ENCODE measurements around the gene DNAI1. TPM values are rescaled to one million over a fixed set of nuclear protein-coding genes. Genes with fewer than 3 reads are reported as not detected.
A peak's percentile ranks its signal among the peaks of the same experiment; 100 is the strongest.

DNAI1 gene
- total RNA-seq, 1 donor from 2014 or later, result not detected

DNA sequence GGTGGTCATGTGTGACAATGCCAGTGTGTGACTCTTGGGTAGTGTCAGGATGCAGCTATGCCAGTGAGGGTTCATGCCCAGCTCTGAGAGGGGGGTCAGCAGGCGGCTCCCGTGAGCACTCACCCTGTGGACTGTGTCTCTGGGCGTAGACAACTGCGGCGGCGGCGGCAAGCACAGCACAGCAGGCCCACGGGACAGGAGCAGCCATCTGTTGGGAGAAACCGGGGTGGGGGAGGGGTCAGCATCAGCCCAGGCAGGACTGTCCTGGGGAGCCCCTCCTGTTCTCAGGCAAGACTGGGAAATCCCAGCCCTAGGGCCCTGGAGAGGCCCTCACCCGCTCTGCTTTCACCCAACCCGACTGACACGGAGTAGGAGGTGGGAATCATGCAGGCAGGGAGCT, 110.2 kb downstream of the DNAI1 start:
- Histone ChIP-seq H3K9ac (ENCODE audit: low read depth in 1 of 3, low read length in 3 of 3) (no peak overlapping the region), H3K27me3 (ENCODE audit: control insufficient read depth in 3 of 3, insufficient read depth in 3 of 3, low read length in 3 of 3) (peaks cover 0 to 7% (median 0%) of the 10 kb centered on the region in 3 donors), H3K4me1 (ENCODE audit: control insufficient read depth in 3 of 3, insufficient read depth in 3 of 3, low read length in 3 of 3) (peaks cover 30 to 53% (median 49%) of the 10 kb centered on the region in 3 donors), H3K36me3 (ENCODE audit: control insufficient read depth in 3 of 3, insufficient read depth in 3 of 3, low read length in 3 of 3) (peaks cover 0 to 8% (median 3%) of the 10 kb centered on the region in 3 donors), H3K9me3 (ENCODE audit: control insufficient read depth in 3 of 3, low read length in 3 of 3) (no peaks in the 10 kb centered on the region), H3K4me3 (ENCODE audit: low read length in 3 of 3) (no peak overlapping the region), H3K27ac (ENCODE audit: low read depth, low read length) (no peak overlapping the region)

DNA sequence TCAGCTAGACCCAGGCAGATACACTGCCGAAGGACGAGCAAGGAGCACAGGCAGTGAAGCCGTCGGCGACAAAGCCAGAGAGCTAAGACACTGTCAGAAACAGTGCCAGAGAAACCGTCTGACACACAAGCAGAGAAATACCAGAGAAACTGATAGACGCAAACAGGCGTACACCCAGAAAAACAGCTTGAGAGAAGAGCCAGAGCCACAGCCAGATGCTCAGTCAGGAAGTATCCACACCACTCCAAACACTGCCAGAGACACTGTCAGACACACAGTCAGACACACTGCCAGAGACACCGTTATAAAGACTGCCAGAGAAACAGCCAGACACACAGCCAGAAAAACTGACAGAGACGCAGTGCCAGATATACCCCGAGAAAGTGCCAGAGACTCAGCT, 111.8 kb downstream of the DNAI1 start:
- peak overlapping the region in 1 of 3 donors; percentile 57 for H3K9ac ChIP-seq (ENCODE audit: low read depth in 1 of 3, low read length in 3 of 3)
- H3K27me3 ChIP-seq (ENCODE audit: control insufficient read depth in 3 of 3, insufficient read depth in 3 of 3, low read length in 3 of 3), result peaks cover 0 to 7% (median 0%) of the 10 kb centered on the region in 3 donors
- H3K36me3 ChIP-seq (ENCODE audit: control insufficient read depth in 3 of 3, insufficient read depth in 3 of 3, low read length in 3 of 3), result peaks cover 0 to 4% (median 0%) of the 10 kb centered on the region in 3 donors
- H3K4me3 ChIP-seq (ENCODE audit: low read length in 3 of 3), result no peak overlapping the region
- no peaks in the 10 kb centered on the region for H3K9me3 ChIP-seq (ENCODE audit: control insufficient read depth in 3 of 3, low read length in 3 of 3)
- peaks cover 30 to 53% (median 49%) of the 10 kb centered on the region in 3 donors for H3K4me1 ChIP-seq (ENCODE audit: control insufficient read depth in 3 of 3, insufficient read depth in 3 of 3, low read length in 3 of 3)
- peak overlapping the region; percentile 36 for H3K27ac ChIP-seq (ENCODE audit: low read depth, low read length)

Small RNA genes lying within 50 kb of the gene (small RNA-seq; reads per million reads assigned to genes)
- not detected for gene RN7SKP24

Other genes starting within 250 kb of the DNAI1 start
- 5.7 TPM for gene KIF24, start 129.5 kb upstream of the DNAI1 start, total RNA-seq
- gene NUDT2, start 129.2 kb upstream of the DNAI1 start, total RNA-seq, result 32.9 TPM
- 4.2 TPM for gene MYORG, start 81.9 kb upstream of the DNAI1 start, total RNA-seq
- 2.6 TPM for gene FAM219A, start 235 bp upstream of the DNAI1 start, total RNA-seq
- gene ENHO, start 64.2 kb downstream of the DNAI1 start, total RNA-seq, result 4.2 TPM
- gene CNTFR, start 130.9 kb downstream of the DNAI1 start, total RNA-seq, result 3.1 TPM
- gene RPP25L, start 153.3 kb downstream of the DNAI1 start, total RNA-seq, result 25.6 TPM
- 67.8 TPM for gene DCTN3, start 161.7 kb downstream of the DNAI1 start, total RNA-seq
- gene ARID3C, start 170.3 kb downstream of the DNAI1 start, total RNA-seq, result not detected
- gene SIGMAR1, start 179.0 kb downstream of the DNAI1 start, total RNA-seq, result 14.1 TPM
- gene GALT, start 187.9 kb downstream of the DNAI1 start, total RNA-seq, result 23.0 TPM
- gene IL11RA, start 193.4 kb downstream of the DNAI1 start, total RNA-seq, result 75.7 TPM
- not detected for gene CCL27, start 203.9 kb downstream of the DNAI1 start, total RNA-seq
- gene CCL19, start 232.5 kb downstream of the DNAI1 start, total RNA-seq, result not detected